GM18868 (cell line): ENCODE data around the gene C19orf85.

Experiments used
- ATAC-seq: cut with Tn5 transposase; IDR thresholded peaks from one replicate; pipeline ENCODE4 v1.9.1; 2021; ENCODE audit warnings: mild to moderate bottlenecking, moderate library complexity; ENCODE audit not compliant: unreplicated experiment

The C19orf85 gene

DNA sequence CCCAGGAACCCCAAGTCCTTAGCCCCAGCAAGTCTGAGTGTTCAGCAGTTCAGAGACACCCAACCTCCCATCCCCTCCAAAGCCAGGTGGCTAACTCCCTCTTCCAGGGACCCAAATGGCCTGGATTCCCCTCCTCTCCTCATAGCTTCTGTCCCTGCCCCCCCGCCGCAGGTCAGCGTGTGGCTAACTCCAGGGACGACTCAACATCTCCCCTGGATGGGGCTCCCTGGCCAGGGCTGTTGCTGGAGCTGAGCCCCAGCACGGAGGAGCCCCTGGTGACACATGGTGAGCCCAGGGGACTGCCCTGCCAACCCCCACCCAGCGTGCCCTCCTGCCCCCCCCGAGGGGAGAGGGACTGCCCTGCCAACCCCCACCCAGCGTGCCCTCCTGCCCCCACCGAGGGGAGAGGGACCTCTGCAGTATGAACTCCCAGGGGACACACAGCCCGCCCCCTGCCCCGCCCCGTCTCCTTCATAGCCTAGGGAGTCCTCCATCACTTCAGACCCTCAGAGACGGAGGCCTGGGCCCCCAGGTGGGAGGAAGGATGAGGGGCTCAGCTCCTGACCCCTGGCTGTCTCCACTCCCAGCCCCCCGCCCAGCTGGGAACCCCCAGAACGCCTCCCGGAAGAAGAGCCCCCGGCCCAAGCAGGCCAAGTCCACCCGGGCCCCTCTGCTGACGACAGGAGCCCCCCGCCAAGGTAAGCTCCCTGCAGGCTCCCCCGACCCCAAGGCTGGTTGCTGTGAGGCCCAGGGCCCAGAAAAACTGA lies 25.3 kb upstream of the C19orf85 start:
- ATAC-seq = no peak

- ATAC-seq = no peak
Measured at GRCh38 chr19:55488986-55489710, 24.6 kb upstream of the C19orf85 start.

GRCh38 chr19:55487924-55488687 lies 23.6 kb upstream of the C19orf85 start, which contains the start of gene SSC5D:
Gene SSC5D, plus strand, starts transcription at chr19:55488436. Its CDS starts 154 bp downstream, at chr19:55488590.
- no peak for ATAC-seq

DNA sequence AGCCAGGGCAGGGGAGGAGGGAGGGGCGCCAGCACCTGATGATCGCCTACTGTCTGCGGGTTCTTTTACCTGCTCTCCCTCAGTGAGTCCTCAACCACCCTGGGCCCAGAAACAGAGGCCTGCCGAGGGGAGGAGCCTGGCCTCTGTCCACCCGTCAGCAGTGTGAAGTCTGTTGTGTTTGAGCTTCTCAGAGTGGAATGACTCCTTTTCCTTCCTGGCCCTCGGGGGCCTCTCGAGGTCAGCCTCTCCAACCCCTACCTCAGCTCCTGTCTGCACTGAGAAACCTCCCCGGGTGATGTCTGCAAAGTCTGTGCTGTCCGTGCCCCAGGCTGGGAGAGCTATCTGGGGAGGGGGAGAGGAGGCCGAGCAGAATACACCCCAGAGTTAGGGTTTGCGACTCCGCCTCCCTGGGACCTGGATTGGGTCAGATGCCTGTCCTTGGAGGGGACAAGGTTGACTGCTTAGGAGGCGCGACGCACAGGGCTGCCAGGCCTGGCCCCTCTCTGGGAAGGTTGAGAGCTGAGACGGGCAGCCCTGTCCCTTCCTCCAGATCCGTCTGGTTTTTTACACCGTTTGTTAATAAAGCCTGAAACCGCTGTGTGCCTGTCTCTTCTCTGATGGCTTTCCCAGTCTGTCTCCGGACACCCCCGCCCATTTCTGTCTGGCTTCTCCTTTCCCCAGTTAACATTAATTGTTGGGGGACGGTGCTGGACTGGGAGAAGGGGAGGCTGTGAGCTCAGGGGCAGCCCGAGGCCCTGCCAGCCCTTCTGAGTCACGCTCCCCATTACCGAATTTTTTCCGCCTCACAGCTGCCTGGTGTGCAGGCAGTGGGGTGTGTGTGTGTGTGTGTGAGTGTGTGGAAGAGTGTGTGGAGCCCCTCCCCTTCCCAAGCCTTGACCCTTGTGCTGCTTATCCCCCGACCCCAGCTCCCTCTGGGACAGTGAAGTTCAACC lies 22.7 kb upstream of the C19orf85 start:
- no peak for ATAC-seq

GRCh38 chr19:55486043-55486970 lies 21.8 kb upstream of the C19orf85 start:
- ATAC-seq = no peak

DNA sequence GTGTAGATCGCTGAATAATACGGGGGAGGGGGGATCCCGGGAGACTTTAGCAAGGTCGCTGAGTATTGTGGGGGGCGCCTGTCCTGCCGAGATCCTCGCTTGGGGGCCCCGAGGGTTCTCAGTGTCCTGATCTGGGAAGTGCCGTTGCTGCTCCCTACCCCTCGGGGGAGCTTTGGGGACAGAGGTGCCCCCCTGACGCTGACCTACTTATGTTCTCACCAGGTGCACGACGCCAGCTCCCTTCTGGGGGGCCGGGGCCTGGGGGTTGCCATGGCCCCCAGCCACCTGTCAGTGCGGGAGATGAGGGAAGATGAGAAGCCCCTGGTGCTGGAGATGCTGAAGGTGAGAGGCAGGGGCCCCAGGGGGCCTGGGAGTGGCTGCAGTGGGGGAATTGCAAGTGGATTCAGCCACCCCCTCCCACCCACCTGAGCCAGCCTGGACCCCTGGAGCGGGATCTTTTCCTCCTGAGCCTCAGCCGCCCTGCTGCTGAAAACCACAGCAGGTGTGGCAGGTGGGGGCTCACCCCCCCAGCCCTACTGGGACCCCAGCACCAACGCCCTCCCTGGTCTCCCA lies 21.0 kb upstream of the C19orf85 start:
- ATAC-seq = no peak

- ATAC-seq = no peak
Measured at GRCh38 chr19:55484593-55485438, 20.3 kb upstream of the C19orf85 start, which contains the start of gene NAT14. Gene NAT14, plus strand, starts transcription at chr19:55485188. Its CDS starts 521 bp downstream, at chr19:55485709.

DNA sequence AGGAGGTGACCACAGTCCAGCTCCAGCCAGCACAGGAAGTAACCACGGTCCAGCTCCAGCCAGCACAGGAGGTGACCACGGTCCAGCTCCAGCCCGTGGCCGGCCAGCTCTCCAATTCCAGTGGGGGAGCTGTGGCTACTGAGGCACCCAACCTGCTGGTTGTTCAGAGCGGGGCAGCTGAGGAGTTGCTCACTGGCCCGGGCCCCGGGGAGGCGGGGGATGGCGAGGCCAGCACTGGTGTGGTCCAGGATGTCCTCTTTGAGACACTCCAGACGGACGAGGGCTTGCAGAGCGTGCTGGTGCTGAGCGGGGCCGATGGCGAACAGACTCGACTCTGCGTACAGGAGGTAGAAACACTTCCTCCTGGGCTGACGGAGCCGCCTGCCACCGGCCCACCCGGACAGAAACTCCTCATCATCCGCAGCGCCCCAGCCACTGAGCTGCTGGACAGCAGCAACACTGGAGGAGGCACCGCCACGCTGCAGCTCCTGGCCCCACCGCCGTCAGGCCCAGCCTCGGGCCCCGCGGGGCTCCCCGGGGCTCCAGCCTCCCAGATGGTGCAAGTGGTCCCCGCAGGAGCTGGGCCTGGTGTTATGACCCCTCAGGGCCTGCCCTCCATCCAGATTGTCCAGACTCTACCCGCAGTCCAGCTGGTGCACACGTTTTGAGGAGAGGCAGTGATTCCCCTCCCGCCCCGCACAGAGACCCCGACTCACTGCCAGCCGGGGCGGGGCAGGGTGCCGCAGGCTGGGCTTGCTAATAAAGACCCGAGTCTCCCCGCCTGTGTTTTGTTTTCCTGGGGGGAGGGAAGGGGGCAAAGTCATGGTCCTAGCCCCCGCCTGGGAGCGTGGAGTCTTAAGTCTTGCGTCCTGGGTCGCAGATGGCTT lies 19.4 kb upstream of the C19orf85 start:
- ATAC-seq = no peak

DNA sequence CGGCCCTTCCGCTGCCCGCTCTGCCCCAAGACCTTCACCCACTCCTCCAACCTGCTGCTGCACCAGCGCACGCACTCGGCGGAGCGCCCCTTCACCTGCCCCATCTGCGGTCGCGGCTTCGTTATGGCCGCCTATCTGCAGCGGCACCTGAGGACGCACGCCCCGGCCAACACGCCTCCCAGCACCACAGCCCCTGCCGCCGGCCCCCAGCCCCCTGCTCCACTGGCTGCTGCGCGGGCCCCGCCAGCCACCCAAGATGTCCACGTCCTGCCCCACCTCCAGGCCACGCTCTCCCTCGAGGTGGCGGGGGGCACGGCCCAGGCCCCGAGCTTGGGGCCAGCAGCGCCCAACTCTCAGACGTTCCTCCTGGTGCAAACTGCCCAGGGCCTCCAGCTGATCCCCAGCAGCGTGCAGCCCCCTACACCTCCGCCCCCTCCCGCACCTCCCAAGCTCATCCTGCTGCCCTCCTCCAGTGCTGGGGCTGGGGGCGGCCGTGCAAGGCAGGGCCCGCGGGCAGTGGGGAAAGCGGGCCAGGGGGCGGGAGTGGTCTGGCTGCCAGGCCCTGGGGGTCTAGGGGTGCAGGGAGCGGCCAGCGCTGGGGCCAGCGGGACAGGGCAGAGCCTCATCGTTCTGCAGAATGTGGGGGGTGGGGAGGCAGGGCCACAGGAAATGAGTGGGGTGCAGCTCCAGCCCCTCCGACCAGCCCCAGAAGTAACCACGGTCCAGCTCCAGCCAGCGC lies 18.6 kb upstream of the C19orf85 start:
- no peak for ATAC-seq

DNA sequence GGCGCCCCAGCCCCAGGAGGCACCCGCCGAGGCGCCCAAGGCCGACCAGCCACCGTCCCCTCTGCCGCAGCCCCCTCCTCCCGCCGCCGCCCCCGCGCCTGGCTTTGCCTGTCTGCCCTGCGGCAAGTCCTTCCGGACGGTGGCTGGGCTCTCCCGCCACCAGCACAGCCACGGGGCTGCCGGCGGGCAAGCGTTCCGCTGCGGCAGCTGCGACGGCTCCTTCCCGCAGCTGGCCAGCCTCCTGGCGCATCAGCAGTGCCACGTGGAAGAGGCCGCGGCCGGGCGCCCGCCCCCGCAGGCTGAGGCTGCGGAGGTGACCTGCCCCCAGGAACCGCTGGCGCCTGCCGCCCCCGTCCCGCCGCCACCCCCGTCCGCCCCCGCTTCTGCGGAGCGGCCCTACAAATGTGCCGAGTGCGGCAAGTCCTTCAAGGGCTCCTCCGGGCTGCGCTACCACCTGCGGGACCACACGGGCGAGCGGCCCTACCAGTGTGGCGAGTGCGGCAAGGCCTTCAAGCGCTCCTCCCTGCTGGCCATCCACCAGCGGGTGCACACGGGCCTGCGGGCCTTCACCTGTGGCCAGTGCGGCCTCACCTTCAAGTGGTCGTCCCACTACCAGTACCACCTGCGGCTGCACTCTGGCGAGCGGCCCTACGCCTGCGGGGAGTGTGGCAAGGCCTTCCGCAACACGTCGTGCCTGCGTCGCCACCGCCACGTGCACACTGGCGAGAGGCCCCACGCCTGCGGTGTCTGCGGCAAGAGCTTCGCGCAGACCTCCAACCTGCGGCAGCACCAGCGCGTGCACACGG lies 17.8 kb upstream of the C19orf85 start:
- no peak for ATAC-seq

DNA sequence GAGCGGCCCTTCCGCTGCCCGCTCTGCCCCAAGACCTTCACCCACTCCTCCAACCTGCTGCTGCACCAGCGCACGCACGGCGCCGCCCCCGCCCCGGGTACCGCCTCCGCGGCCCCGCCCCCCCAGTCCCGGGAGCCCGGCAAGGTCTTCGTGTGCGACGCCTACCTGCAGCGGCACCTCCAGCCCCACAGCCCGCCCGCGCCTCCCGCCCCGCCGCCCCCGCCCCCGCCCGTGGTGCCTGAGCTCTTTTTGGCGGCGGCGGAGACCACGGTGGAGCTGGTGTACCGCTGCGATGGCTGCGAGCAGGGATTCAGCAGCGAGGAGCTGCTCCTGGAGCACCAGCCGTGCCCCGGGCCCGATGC lies 17.2 kb upstream of the C19orf85 start:
- no peak for ATAC-seq

GRCh38 chr19:55481148-55481793 lies 16.7 kb upstream of the C19orf85 start:
- no peak for ATAC-seq

- no peak for ATAC-seq
Measured at GRCh38 chr19:55479451-55480230, 15.1 kb upstream of the C19orf85 start.

- no peak for ATAC-seq
Measured at GRCh38 chr19:55479045-55479444, 14.5 kb upstream of the C19orf85 start.
